Measurements from ENCODE around the gene TMPRSS7.

DNA sequence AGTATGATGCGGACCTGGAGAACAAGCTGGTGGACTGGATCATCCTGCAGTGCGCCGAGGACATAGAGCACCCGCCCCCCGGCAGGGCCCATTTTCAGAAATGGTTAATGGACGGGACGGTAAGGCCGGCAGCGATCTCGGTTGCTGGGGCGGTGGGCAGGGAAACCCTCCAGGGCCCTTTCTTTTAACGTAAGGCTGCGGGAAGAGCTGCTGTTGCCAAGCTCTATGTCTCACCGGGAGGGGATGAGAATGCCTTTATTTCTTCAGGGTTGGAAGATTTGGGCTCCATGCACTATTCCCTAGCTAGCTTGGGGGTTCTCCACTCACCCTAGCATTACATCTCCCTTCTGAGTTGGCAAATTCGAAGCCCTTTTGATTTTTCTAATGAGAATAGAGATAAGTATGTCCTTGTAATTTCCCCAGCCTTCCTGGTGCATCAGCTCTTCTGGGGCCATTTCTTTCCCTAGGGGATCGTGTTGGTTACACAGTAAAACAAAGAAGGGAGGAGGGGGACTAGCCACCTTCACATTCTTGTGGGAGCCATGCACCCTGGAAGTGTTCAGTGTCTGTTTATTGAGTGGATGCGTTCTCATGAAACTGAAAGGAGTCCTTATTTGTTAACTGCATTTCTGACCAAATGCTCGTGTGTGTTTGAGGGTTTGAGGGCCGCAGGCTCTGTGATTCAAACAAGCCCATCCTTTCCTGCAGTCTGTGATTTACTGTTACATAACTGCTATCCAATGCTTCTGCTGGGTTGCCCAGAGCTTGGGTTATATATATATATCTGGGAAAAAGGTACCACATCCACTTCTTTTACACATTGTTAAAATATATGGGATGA, 34.8 kb upstream of the TMPRSS7 start:
- no peak for TF ChIP-seq ZFP3 (CRISPR knock-in tag; IDR thresholded peaks at IDR 0.05)
- TF ChIP-seq ESRRG (CRISPR knock-in tag; IDR thresholded peaks at IDR 0.05), result no peak
- TF ChIP-seq OSR1 (CRISPR knock-in tag; IDR thresholded peaks at IDR 0.05), result no peak
- TF ChIP-seq, protein P1, sequence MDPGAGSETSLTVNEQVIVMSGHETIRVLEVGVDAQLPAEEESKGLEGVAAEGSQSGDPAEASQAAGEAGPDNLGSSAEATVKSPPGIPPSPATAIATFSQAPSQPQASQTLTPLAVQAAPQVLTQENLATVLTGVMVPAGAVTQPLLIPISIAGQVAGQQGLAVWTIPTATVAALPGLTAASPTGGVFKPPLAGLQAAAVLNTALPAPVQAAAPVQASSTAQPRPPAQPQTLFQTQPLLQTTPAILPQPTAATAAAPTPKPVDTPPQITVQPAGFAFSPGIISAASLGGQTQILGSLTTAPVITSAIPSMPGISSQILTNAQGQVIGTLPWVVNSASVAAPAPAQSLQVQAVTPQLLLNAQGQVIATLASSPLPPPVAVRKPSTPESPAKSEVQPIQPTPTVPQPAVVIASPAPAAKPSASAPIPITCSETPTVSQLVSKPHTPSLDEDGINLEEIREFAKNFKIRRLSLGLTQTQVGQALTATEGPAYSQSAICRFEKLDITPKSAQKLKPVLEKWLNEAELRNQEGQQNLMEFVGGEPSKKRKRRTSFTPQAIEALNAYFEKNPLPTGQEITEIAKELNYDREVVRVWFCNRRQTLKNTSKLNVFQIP (CRISPR knock-in tag; IDR thresholded peaks at IDR 0.05; ENCODE audit: borderline replicate concordance, low read depth), result no peak
- TF ChIP-seq, protein P2, sequence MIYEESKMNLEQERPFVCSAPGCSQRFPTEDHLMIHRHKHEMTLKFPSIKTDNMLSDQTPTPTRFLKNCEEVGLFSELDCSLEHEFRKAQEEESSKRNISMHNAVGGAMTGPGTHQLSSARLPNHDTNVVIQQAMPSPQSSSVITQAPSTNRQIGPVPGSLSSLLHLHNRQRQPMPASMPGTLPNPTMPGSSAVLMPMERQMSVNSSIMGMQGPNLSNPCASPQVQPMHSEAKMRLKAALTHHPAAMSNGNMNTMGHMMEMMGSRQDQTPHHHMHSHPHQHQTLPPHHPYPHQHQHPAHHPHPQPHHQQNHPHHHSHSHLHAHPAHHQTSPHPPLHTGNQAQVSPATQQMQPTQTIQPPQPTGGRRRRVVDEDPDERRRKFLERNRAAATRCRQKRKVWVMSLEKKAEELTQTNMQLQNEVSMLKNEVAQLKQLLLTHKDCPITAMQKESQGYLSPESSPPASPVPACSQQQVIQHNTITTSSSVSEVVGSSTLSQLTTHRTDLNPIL (CRISPR knock-in tag; IDR thresholded peaks at IDR 0.05; ENCODE audit: low read depth), result no peak
- no peak for TF ChIP-seq PATZ1 (CRISPR knock-in tag; IDR thresholded peaks at IDR 0.05; ENCODE audit: borderline replicate concordance)
- no peak for TF ChIP-seq ZNF565 (CRISPR knock-in tag; conservative IDR thresholded peaks at IDR 0.05; ENCODE audit: low read depth)
- TF ChIP-seq PPARA (CRISPR knock-in tag; IDR thresholded peaks at IDR 0.05; ENCODE audit: borderline replicate concordance), result no peak
- TF ChIP-seq CSDC2 (CRISPR knock-in tag; IDR thresholded peaks at IDR 0.05), result no peak
- no peak for TF ChIP-seq TSHZ2 (CRISPR knock-in tag; IDR thresholded peaks at IDR 0.05)
- no peak for TF ChIP-seq TOX (CRISPR knock-in tag; IDR thresholded peaks at IDR 0.05; ENCODE audit: borderline replicate concordance)
- no peak for TF ChIP-seq RARB (CRISPR knock-in tag; IDR thresholded peaks at IDR 0.05)
- TF ChIP-seq ZFP30 (CRISPR knock-in tag; IDR thresholded peaks at IDR 0.05), result no peak
- no peak for TF ChIP-seq ARNTL (CRISPR knock-in tag; IDR thresholded peaks at IDR 0.05; ENCODE audit: borderline replicate concordance, low read depth)
